HG02973 (cell line): ENCODE results near the gene PTBP2.
"Not testable (repeated sequence)": the region's sequence is repeated elsewhere in the genome, so short reads cannot be mapped to it uniquely, and the experiment has no call there.

Experiments used
- ATAC-seq: cut with Tn5 transposase; IDR thresholded peaks from one replicate; pipeline ENCODE4 v1.9.1; 2021; ENCODE audit warnings: moderate library complexity; ENCODE audit not compliant: unreplicated experiment

PTBP2 gene

GRCh38 chr1:96730574-96731298 lies 9.2 kb downstream of the PTBP2 start:
- ATAC-seq, result no peak

GRCh38 chr1:96741335-96741734 lies 19.8 kb downstream of the PTBP2 start:
- ATAC-seq, result no peak

- ATAC-seq, result no peak
Observed at GRCh38 chr1:96746440-96747420, 25.1 kb downstream of the PTBP2 start.

- ATAC-seq, result no peak
Observed at GRCh38 chr1:96747565-96747964, 26.0 kb downstream of the PTBP2 start.

GRCh38 chr1:96748078-96748477 lies 26.5 kb downstream of the PTBP2 start:
- ATAC-seq, result no peak

- no peak for ATAC-seq
Observed at GRCh38 chr1:96749618-96750017, 28.0 kb downstream of the PTBP2 start.

GRCh38 chr1:96752394-96752793 lies 30.8 kb downstream of the PTBP2 start:
- ATAC-seq, result no peak

- no peak for ATAC-seq
Observed at GRCh38 chr1:96756789-96757188, 35.2 kb downstream of the PTBP2 start.

GRCh38 chr1:96762586-96762985 lies 41.0 kb downstream of the PTBP2 start:
- not testable (repeated sequence) for ATAC-seq

- no peak for ATAC-seq
Observed at GRCh38 chr1:96763514-96763913, 41.9 kb downstream of the PTBP2 start.

- no peak for ATAC-seq
Observed at GRCh38 chr1:96764469-96764868, 42.9 kb downstream of the PTBP2 start.

GRCh38 chr1:96771847-96772246 lies 50.3 kb downstream of the PTBP2 start:
- ATAC-seq, result no peak

GRCh38 chr1:96772349-96772748 lies 50.8 kb downstream of the PTBP2 start:
- ATAC-seq, result no peak

GRCh38 chr1:96772972-96773371 lies 51.4 kb downstream of the PTBP2 start:
- no peak for ATAC-seq

GRCh38 chr1:96782206-96782605 lies 60.6 kb downstream of the PTBP2 start:
- ATAC-seq, result no peak

- no peak for ATAC-seq
Observed at GRCh38 chr1:96782856-96783255, 61.3 kb downstream of the PTBP2 start.

GRCh38 chr1:96790599-96790998 lies 69.0 kb downstream of the PTBP2 start:
- ATAC-seq, result no peak

- ATAC-seq, result no peak
Observed at GRCh38 chr1:96792220-96792619, 70.6 kb downstream of the PTBP2 start.

GRCh38 chr1:96801696-96802095 lies 80.1 kb downstream of the PTBP2 start:
- not testable (repeated sequence) for ATAC-seq

GRCh38 chr1:96804648-96805047 lies 83.1 kb downstream of the PTBP2 start:
- no peak for ATAC-seq

GRCh38 chr1:96808191-96808590 lies 86.6 kb downstream of the PTBP2 start:
- no peak for ATAC-seq

- no peak for ATAC-seq
Observed at GRCh38 chr1:96815914-96816313, 94.3 kb downstream of the PTBP2 start.
